Stimulated activated memory B cell treated with anti-CD40 and anti-IgM and Interleukin-4, amounts not matched to agents 10 μg/mL and 1 μg/mL and 100 μg/mL, for 72 hours (primary cell): ENCODE results near the gene FMN1.

Experiments
- ATAC-seq: fragments of 150-1000 bp; cut with Tn5 transposase; 2 replicates; pipeline ENCODE4 v1.10.0; 2021
- H3K27ac Mint-ChIP-seq: one replicate; pipeline ENCODE4 v1.8.0; 2022; ENCODE audit warnings: mild to moderate bottlenecking, mixed read lengths
- H3K27me3 Mint-ChIP-seq: one replicate; pipeline ENCODE4 v1.8.0; 2022; ENCODE audit warnings: mixed read lengths
- H3K36me3 Mint-ChIP-seq: one replicate; pipeline ENCODE4 v1.8.0; 2022; ENCODE audit warnings: mixed read lengths
- H3K4me1 Mint-ChIP-seq: one replicate; pipeline ENCODE4 v1.8.0; 2022; ENCODE audit warnings: mixed read lengths
- H3K4me3 Mint-ChIP-seq: one replicate; pipeline ENCODE4 v1.8.0; 2022; ENCODE audit warnings: mild to moderate bottlenecking, moderate library complexity, mixed read lengths
- H3K9me3 Mint-ChIP-seq: one replicate; pipeline ENCODE4 v1.8.0; 2022; ENCODE audit warnings: mixed read lengths

FMN1 gene

GRCh38 chr15:33154351-33155166 is 40.0 kb downstream of the FMN1 start:
- H3K9me3 Mint-ChIP-seq: peaks cover 3% of the 10 kb centered on the region
- H3K36me3 Mint-ChIP-seq: no peaks in the 10 kb centered on the region
- H3K4me1 Mint-ChIP-seq: peaks cover 5% of the 10 kb centered on the region
- no peak overlapping the region for H3K27ac Mint-ChIP-seq
- no peak for ATAC-seq
- peaks cover 25% of the 10 kb centered on the region for H3K27me3 Mint-ChIP-seq
- H3K4me3 Mint-ChIP-seq: no peak overlapping the region

- Mint-ChIP-seq H3K27me3 (peaks cover 25% of the 10 kb centered on the region), H3K27ac (no peak overlapping the region), H3K4me3 (no peak overlapping the region), H3K36me3 (no peaks in the 10 kb centered on the region), H3K9me3 (peaks cover 3% of the 10 kb centered on the region), H3K4me1 (no peaks in the 10 kb centered on the region)
- no peak for ATAC-seq
These were observed 41.0 kb downstream of the FMN1 start for GRCh38 chr15:33153548-33153947.

GRCh38 chr15:33152502-33153109 is 41.9 kb downstream of the FMN1 start:
- H3K36me3 Mint-ChIP-seq: no peaks in the 10 kb centered on the region
- H3K27me3 Mint-ChIP-seq: peaks cover 28% of the 10 kb centered on the region
- peaks cover 3% of the 10 kb centered on the region for H3K9me3 Mint-ChIP-seq
- H3K4me3 Mint-ChIP-seq: no peak overlapping the region
- no peak overlapping the region for H3K27ac Mint-ChIP-seq
- H3K4me1 Mint-ChIP-seq: no peaks in the 10 kb centered on the region
- ATAC-seq: no peak

GRCh38 chr15:33150971-33151370 is 43.5 kb downstream of the FMN1 start:
- no peak for ATAC-seq
- Mint-ChIP-seq H3K4me3 (no peak overlapping the region), H3K27me3 (peaks cover 31% of the 10 kb centered on the region), H3K36me3 (no peaks in the 10 kb centered on the region), H3K9me3 (peaks cover 3% of the 10 kb centered on the region), H3K4me1 (no peaks in the 10 kb centered on the region), H3K27ac (no peak overlapping the region)

- Mint-ChIP-seq H3K4me3 (no peak overlapping the region), H3K27me3 (peaks cover 36% of the 10 kb centered on the region), H3K9me3 (peaks cover 3% of the 10 kb centered on the region), H3K36me3 (no peaks in the 10 kb centered on the region), H3K4me1 (no peaks in the 10 kb centered on the region), H3K27ac (no peak overlapping the region)
- ATAC-seq: no peak
These were observed 44.0 kb downstream of the FMN1 start for GRCh38 chr15:33150431-33150941.

- H3K9me3 Mint-ChIP-seq: peaks cover 3% of the 10 kb centered on the region
- no peak overlapping the region for H3K27ac Mint-ChIP-seq
- H3K4me1 Mint-ChIP-seq: no peaks in the 10 kb centered on the region
- no peak for ATAC-seq
- no peak overlapping the region for H3K4me3 Mint-ChIP-seq
- H3K36me3 Mint-ChIP-seq: no peaks in the 10 kb centered on the region
- peaks cover 42% of the 10 kb centered on the region for H3K27me3 Mint-ChIP-seq
These were observed 44.6 kb downstream of the FMN1 start for GRCh38 chr15:33149919-33150318.

GRCh38 chr15:33148129-33148751 is 46.3 kb downstream of the FMN1 start:
- peak; percentile 8 for ATAC-seq

GRCh38 chr15:33146051-33146450 is 48.5 kb downstream of the FMN1 start:
- H3K4me1 Mint-ChIP-seq: no peaks in the 10 kb centered on the region
- no peaks in the 10 kb centered on the region for H3K36me3 Mint-ChIP-seq
- peaks cover 3% of the 10 kb centered on the region for H3K9me3 Mint-ChIP-seq
- H3K27ac Mint-ChIP-seq: no peak overlapping the region
- no peak for ATAC-seq
- H3K27me3 Mint-ChIP-seq: peaks cover 35% of the 10 kb centered on the region
- H3K4me3 Mint-ChIP-seq: no peak overlapping the region

More at GRCh38 chr15:33148129-33148751, 46.3 kb downstream of the FMN1 start:
- Mint-ChIP-seq H3K4me1 (no peaks in the 10 kb centered on the region), H3K36me3 (no peaks in the 10 kb centered on the region), H3K4me3 (no peak overlapping the region), H3K9me3 (peaks cover 3% of the 10 kb centered on the region), H3K27ac (no peak overlapping the region), H3K27me3 (peaks cover 35% of the 10 kb centered on the region)

- ATAC-seq: no peak
- no peak overlapping the region for H3K27ac Mint-ChIP-seq
These were observed 49.1 kb downstream of the FMN1 start for GRCh38 chr15:33145447-33145846.

GRCh38 chr15:33142708-33143107 is 51.8 kb downstream of the FMN1 start:
- H3K4me3 Mint-ChIP-seq: no peak overlapping the region
- peaks cover 22% of the 10 kb centered on the region for H3K27me3 Mint-ChIP-seq
- no peaks in the 10 kb centered on the region for H3K4me1 Mint-ChIP-seq
- no peak overlapping the region for H3K27ac Mint-ChIP-seq
- ATAC-seq: no peak
- H3K9me3 Mint-ChIP-seq: no peaks in the 10 kb centered on the region
- H3K36me3 Mint-ChIP-seq: no peaks in the 10 kb centered on the region

More at GRCh38 chr15:33145447-33145846, 49.1 kb downstream of the FMN1 start:
- no peaks in the 10 kb centered on the region for H3K36me3 Mint-ChIP-seq
- no peaks in the 10 kb centered on the region for H3K4me1 Mint-ChIP-seq
- H3K27me3 Mint-ChIP-seq: peaks cover 35% of the 10 kb centered on the region
- H3K4me3 Mint-ChIP-seq: no peak overlapping the region
- no peaks in the 10 kb centered on the region for H3K9me3 Mint-ChIP-seq

- Mint-ChIP-seq H3K27ac (no peak overlapping the region), H3K9me3 (no peaks in the 10 kb centered on the region), H3K27me3 (peaks cover 3% of the 10 kb centered on the region), H3K4me1 (no peaks in the 10 kb centered on the region), H3K36me3 (no peaks in the 10 kb centered on the region), H3K4me3 (no peak overlapping the region)
- ATAC-seq: no peak
These were observed 56.5 kb downstream of the FMN1 start for GRCh38 chr15:33138000-33138399.

- Mint-ChIP-seq H3K4me1 (no peaks in the 10 kb centered on the region), H3K36me3 (no peaks in the 10 kb centered on the region), H3K27me3 (peaks cover 7% of the 10 kb centered on the region), H3K27ac (no peak overlapping the region), H3K9me3 (no peaks in the 10 kb centered on the region), H3K4me3 (no peak overlapping the region)
- ATAC-seq: no peak
These were observed 57.4 kb downstream of the FMN1 start for GRCh38 chr15:33137101-33137500.

- H3K36me3 Mint-ChIP-seq: no peaks in the 10 kb centered on the region
These were observed 58.2 kb downstream of the FMN1 start for GRCh38 chr15:33136353-33136752.

GRCh38 chr15:33135355-33135781 is 59.1 kb downstream of the FMN1 start:
- no peak overlapping the region for H3K27ac Mint-ChIP-seq
- ATAC-seq: no peak
- H3K36me3 Mint-ChIP-seq: no peaks in the 10 kb centered on the region
- no peak overlapping the region for H3K4me3 Mint-ChIP-seq
- no peaks in the 10 kb centered on the region for H3K9me3 Mint-ChIP-seq
- no peaks in the 10 kb centered on the region for H3K4me1 Mint-ChIP-seq
- peaks cover 7% of the 10 kb centered on the region for H3K27me3 Mint-ChIP-seq

More at GRCh38 chr15:33136353-33136752, 58.2 kb downstream of the FMN1 start:
- Mint-ChIP-seq H3K4me1 (no peaks in the 10 kb centered on the region), H3K27ac (no peak overlapping the region), H3K4me3 (no peak overlapping the region), H3K9me3 (no peaks in the 10 kb centered on the region), H3K27me3 (peaks cover 7% of the 10 kb centered on the region)
- no peak for ATAC-seq

GRCh38 chr15:33132722-33133345 is 61.7 kb downstream of the FMN1 start:
- H3K27me3 Mint-ChIP-seq: peaks cover 7% of the 10 kb centered on the region
- H3K4me3 Mint-ChIP-seq: no peak overlapping the region
- no peaks in the 10 kb centered on the region for H3K36me3 Mint-ChIP-seq
- ATAC-seq: peak; percentile 22
- H3K27ac Mint-ChIP-seq: no peak overlapping the region
- H3K4me1 Mint-ChIP-seq: no peaks in the 10 kb centered on the region
- H3K9me3 Mint-ChIP-seq: peaks cover 2% of the 10 kb centered on the region
